GM15510 (cell line): ENCODE measurements around the gene UROC1.
A peak's percentile ranks its signal among the peaks of the same experiment; 100 is the strongest.

Experiments used
- POLR2A ChIP-seq: IDR thresholded peaks from 3 replicates; pipeline ENCODE4 v1.6.1; 2011; ENCODE audit warnings: borderline replicate concordance; ENCODE audit not compliant: insufficient read length; ENCODE audit errors: extremely low read depth

The UROC1 gene

DNA sequence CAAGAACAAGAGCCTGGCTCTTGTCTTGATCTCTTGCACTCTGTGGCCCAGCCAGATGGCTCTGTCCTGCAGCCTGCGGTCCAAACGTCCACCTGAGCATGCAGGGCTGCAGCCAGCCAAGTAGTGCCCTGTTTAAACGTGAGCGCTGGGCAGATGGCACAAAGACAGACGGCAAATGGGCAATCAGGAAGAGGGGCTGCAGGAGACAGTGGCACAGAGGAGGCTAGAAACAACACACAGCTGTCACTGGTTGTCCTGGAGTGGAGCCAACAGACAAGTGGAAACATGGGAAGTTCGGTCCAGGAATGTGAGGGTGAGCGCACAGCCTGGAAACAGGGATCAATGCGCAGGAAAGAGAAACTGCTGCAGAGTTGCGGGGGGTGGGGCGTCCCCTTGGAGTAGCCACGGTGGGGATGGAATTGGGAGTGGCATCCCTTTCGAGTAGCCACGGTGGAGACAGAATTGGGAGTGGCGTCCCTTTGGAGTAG, 31.2 kb downstream of the UROC1 start:
- no peak for TF ChIP-seq POLR2A

DNA sequence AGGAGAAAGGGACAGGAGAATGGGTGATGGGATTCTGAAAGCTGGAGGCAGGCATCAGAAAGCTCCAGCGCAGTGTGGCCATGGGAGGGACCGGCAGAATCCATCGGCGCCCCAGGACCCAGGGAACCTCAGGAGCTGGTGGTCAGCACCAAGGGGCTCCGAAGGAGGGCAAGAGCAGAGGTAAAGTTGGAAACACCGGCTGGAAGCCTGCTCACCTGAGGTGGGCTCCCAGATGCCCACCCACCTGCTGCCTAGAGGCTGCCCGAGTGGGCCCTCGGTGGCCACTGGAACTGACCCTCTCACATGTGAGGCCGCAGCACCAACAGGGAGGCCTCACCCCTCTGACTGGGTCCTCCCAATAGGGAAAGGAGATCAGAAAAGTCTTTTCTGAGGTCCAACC, 31.6 kb downstream of the UROC1 start:
- TF ChIP-seq POLR2A, result no peak

DNA sequence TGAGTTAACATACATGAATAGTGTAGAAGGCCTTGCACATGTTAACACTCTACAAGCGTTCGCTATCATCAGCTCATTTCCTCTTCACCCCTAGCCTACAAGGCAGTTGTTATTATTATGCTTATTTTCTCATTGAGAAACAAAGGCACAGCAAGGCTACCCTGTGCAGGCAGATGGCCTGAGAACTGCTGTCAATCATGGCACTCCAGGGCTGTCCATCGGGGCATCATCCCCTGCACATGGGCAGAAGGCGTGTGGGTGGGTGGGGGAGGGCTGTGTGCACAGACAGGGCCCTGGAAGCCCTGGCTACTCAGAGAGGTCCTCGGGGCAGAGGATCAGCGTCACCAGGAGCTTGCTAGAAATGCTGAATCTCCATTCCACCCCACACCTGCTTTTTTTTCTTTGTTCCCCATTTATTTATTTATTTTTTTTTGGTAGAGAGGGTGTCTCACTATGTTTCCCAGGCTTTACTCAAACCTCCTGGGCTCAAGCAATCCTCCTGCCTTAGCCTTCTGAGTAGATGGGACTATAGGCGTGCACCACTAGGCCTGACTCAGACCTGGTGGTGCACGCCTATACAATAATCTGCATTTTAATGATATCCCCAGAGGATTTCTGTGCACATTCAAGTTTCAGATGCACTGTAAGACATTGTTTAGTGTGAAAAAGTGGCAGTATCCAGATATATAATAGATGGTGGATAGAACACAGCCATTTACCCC, 32.2 kb downstream of the UROC1 start:
- TF ChIP-seq POLR2A, result no peak

DNA sequence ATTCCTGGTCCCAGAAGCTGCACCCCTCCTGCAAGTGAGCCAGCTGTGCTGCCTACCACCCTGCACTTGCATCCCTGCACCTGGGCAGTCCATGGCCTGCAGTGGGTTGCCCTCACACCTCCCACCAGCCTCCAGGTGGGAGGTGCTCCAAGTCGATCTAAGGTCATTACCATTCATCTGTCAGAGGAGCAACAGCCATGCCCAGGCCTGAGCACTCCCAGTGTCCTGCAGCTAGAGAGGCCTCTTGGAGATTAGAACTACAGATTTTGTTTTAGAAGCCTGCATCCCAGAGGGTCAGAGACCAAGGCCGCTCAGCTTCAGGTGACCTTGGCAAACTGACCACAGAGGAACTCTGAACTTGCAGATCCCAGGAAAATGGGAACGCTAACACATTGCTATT, 32.9 kb downstream of the UROC1 start:
- no peak for TF ChIP-seq POLR2A

DNA sequence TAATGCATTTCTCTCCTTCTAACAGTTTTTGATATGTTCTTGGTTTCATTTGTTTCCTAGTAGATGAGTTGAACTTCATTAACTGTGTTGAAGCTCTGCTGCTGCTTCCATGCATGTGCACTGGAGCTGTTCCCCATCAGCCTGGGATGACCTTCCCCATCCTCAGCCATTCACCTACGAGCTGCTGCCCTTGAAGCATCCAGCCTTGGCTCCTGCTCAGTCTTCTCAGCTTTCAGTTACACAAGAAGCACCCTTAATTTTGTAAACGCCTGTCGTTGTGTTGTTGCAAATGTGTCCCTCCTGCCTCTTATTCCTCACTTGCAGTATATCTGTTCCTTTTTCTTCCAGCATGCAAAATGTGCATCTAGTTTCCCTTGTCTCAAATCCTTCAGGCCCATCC, 33.4 kb downstream of the UROC1 start:
- no peak for TF ChIP-seq POLR2A

DNA sequence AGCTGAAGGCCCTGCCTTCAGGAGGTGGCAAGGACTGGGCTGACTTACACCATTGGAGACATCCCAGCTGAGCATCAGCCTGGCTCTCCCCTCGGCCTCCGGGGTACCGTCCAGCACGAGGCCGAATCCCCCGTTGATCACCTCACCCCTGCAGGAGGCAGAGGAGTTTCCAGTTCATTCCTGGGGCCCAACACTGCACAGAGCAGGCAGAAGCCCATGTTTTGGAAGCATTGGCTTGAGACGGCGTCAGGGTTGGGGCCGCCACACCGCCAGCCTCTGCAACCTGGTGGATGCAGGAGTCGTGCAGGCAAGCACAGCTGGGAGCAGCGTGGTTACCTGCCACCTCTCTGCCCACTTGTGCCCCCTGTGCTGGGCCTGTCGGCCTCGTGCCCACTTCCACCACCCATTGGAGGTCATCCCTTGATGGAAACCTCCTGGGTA, 34.2 kb downstream of the UROC1 start:
- TF ChIP-seq POLR2A, result no peak

DNA sequence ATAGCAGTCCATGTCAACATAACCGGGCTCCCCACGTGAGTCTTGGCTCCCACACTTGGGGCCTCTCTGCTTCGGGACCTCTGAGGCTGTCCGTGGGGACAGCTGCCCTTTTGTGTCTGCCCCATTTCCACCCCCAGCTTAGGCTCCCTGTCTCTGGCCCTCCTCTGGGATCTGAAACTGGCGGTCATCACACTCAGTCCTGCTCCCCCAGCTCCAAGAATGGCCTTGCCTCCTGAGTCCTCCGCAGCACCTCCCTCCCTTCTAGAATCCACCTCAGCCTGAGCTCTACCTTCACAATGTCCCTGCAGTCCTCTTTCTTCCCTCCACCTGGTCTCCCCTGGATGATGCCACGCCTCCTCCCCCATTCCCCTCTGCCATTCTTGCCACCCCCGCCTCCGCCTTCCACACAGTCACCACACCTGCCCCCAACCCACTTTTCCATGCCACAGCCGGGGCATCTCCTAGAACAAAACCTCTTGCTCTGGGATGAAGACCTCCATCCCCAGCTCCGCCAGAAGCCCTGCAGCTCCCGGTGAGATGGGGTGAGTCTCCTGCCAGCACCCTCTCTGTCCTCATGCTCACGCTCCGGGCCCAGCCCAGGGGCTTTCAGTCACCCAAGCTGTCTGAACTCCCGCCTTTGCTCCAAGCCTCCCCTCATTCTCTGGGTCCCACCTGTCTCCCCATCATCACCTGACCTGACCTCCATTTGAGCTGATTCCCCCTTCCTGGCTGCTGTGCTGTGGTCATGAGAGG, 34.9 kb downstream of the UROC1 start:
- TF ChIP-seq POLR2A, result no peak

DNA sequence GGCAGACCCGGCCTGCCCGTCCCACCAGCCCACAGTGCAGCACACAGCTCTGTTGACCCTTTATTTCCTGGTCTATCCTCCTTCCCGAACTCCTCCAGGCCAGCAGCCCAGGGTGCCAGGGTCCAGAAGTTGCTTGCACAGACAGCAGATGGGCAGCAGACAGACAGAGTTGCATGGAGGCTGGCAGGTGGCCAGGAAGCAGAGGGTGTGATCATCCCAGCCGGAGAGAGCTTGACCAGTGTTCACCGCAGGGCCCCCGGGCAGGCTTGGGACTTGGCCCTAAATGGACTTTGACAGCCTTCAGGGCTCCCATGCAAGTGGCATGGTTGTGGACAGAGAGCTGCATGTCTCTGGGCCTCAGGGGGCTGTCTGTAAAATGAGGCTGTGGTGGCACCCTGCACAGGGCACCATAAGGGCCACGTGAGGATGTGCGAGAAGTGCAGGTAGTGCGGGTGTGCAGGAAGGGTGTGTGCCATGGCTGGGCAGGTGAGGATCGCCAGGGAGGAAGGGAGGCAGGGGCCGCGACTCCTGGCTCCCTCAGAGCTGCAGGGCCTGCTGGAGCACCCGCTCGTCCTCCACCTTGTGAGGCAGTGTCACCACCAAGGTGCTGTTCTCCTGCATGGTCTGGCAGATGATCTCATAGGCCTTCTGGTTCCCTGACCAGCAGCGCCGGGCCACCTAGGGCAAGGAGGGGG, 35.6 kb downstream of the UROC1 start:
- TF ChIP-seq POLR2A, result no peak

DNA sequence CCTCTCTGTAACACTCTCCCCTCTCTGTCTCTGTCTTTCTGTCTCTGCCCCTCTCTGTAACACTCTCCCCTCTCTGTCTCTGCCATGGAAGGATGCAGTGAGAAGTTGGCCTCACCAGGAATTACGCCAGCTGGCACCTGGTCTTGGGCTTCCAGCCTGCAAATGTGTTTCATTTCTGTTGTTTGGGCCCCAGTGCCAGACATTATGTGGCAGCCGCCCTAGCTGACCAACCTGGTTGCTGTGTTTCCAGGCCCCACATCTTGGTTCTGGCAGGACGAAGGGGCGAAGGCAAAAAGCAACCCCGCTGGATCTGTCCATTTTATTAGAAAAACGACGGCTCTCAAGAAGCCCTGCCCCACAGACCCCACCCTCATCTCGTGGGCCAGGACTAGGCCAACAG, 36.7 kb downstream of the UROC1 start:
- TF ChIP-seq POLR2A, result no peak

DNA sequence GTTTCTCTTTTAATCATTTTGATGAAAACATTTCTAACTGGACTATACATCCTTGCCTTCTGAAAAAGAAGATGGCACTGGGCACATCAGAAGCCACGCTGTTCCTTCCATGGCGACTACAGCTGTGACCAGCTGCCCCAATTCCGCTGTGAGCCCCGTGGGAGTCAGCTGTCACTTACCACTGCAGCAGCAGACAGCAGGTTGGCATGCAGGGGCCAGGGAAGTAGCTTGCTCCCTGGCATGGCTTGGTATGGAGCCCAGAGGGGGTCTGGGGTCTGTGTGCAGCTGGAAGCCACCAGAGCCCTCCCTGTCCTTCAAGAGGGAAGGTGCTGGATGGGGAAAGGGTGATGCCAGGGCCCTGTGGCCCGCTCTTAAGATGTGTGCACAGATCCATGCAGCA, 37.4 kb downstream of the UROC1 start:
- TF ChIP-seq POLR2A, result no peak

DNA sequence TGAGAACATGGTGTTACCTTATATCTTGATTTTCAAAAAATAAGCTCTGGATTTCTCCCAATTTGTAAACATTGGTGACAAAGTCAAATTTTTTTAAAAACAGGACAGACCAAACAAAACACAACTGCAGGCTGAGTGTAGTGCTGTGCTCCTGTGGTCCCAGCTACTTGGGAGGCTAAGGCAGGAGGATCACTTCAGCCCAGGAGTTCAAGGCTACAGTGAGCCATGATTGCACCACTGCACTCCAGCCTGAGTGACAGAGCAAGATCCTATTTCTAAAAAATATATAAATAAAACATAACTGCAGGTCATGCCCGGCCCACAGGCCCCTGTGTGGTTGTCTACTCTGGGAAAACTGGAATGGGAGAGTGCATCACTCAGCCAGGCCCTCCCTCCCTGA, 37.9 kb downstream of the UROC1 start:
- TF ChIP-seq POLR2A, result no peak

DNA sequence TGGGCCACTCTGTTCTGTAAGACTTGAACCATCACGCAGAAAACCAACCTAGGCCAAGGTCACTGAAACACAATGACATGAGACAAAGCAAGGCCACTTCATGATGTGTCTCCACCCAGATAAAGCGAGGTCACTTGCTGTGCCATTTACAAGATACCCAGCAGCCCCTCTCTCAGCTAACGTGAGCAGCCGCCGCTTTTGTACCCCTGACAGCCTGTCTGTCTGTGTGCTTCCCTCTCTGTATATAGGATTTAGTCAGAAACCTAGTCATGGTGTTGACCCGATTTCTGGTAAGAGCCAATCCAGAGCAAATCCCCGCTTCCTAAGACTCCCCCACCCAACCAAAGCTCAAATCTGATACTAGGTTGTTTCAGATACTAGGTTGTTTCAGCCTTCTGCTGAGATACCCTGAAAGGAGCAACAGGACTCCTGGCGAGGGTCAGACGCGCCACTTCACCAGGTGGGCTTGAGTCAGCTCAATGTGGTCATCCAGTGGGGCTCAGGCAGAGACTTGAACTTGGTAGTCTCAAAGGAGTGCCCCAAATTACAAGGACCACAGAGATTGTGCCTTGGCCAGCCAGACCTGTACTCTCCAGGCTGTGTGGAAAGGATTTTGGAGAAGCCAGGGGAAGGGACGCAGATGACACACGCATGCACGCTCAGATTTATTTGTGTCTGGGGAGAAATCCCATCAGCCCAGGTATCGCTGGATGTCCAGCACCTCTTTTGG, 38.8 kb downstream of the UROC1 start:
- TF ChIP-seq POLR2A, result no peak

DNA sequence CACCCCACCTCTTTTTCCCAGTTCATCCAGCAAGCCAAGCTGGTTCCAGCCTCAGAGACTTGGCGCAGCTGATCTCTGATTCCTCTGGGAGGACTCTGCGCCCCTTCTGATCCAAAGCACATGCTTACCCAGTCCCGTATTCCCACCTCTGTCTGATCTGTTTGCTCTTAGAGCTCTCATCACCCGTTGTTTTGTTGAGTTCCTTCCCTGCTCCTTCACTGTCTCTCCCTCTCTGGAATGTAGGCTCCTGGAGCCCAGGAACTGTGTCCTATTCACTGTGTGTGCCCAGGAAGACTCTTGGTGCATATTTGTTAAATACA, 40.6 kb downstream of the UROC1 start:
- TF ChIP-seq POLR2A, result no peak

DNA sequence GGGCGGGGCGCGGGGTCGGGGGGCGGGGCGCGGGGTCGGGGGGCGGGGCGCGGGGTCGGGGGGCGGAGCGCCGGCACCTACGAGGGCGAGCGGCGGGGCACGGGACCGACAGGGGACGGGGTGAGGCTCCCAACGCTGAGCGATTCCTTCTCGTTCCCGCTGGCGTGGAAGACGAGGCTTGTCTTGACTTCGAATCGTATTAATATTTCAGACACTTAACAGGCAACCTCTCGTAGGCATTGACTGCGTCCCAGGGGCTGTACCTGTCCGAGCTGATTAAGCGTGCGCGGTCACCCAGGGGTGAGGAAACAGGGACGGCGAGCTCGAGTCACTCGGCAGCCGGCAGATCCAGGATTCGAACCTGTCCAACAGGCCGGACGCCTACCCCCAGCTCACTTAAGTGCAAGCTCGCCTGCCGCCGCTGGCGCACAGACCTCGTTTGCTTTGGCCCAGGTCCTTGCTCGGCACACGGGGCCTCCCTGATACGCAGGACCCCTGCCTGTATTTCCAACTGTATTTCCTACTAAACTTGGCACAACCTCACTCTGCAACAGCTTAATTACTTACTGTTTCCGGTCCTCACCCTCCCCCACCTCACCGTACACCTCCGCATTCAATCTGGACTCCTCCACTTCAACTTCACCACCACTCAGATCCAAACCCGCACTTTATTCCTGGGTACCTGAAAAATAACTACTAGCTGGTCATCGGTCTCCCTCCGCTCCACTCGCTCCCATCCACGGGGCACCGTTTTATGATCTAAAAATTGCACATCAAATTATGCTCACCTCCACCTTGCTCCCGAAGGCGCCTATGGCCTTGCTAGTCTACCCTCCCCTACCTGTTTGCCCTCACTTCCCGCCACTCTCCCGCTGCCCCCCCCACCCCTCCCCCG, 41.2 kb downstream of the UROC1 start:
- TF ChIP-seq POLR2A, result no peak

DNA sequence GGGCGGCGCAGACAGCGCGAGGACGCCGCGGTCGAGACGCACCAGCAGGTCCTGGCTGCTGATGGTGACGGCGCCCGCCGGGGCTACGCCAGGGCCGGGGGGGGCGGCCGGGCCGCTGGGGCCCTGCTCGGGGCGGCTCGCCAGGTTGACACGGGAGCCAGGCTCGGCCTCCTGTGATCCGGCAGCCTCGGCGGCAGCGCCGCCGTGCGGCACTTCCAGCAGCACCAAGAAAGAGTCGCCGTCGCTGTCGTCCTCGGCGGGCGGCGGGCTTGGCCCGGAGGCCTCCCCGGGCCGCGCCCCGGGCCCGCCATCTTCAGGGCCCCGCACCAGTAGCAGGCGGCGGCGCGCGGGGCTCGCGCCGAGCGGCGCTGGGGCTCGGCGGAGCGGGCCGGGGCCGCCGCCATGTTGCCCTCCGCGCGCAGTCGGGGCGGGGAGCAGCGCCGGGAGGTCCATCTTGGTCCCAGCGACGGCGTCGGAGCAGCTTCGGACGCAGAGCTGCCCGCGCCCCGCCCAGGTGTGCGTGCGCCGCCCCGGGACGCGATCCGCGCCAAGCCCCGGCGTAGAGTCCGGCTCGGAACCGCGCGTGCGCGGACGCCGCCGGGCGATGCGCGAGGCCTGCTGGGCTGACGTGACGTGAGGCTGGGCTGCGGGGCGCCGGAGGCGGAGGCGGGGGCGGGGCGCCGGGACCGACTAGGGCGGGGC, 42.0 kb downstream of the UROC1 start, which contains the start of gene ZXDC:
TSS of gene ZXDC (minus strand) at position 479 of the 702 bp plus-strand sequence. CDS start at position 453, 26 bp downstream.
- peak; percentile 90 for TF ChIP-seq POLR2A
